GM19328 (cell line): ENCODE results near the gene ATP10A.

Experiments
- ATAC-seq: cut with Tn5 transposase; IDR thresholded peaks from one replicate; pipeline ENCODE4 v1.9.1; 2021; ENCODE audit warnings: mild to moderate bottlenecking, moderate library complexity; ENCODE audit not compliant: unreplicated experiment

ATP10A gene

DNA sequence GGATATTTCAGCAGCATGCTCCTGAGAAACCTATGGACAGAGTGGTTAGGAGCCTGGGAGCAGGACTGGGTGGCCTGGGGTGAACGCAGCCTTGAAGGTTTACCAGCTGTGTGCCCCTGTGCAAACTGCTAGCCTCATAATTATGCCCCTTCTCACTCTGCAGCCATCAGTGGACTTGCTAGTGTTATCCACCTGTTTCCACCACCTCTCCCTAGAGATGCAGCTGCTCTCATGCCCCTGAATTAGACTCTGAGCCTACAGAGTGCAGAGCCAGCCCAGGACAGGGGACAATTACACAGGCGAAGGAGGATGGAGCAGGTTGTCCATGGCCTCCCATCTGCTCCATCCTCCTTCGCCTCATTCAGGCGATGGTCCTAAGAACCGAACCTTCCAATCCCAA lies 175.9 kb downstream of the ATP10A start:
- no peak for ATAC-seq

DNA sequence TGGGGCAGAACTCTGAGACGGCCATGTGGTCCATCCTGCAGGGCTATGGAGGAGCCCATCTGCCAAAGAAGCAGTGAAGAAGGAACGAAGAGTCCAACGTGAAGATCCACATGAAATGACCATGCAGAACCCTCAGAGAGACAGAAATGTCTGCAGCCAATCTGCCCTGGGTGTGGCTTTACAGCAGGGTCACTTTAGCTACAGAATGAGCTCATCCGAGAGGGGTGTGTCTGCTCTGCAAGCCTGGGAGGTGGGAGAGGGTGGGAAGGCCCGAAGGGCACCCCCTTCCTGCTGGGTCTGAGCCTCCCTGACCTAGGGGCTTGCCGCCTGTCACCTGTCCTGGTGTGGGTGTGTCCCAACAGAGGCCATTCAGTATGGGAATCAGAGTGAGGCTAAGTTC lies 176.3 kb downstream of the ATP10A start:
- ATAC-seq: no peak

DNA sequence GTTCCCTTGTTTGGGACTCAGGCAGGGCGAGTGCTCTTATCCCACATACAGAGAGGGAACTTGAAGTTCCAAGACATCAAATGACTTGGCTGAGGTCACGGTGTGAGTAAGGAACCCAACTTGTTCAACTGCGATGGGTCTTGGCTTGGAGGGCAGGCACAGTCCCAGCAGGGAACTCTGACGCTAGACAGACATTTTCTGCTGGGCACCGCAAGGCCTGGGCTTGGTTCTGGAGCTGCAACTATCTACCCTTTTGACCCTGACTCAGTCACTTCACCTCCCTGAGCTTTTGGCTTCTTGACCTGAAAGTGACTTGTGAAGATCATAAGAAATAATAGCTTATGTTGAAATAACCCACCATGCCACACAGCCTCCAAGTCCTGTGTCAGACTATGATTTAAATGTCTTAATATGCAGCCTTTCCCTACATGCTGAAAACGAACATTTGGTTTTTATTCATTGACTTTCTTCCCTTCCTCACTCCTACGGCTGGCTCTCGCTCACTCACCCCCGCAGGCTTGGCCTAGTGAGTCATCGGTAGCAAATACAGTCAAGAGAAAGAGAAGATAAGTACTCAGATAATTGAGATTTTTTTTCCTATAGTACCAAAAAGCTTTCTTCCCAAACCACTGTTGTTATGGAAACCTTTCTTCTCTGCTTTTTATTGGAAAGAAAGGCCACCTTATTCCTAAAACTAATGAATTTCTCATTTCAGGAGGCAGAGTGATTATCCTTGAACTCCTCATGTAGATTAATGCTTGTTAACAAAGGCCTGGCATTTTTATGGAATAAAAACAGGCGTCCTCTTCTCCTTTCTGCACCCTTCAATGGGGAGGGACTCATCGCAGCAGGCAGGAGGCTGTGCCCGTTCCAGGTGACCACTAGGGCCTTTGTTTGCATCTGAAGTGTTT lies 178.4 kb downstream of the ATP10A start:
- ATAC-seq: no peak

DNA sequence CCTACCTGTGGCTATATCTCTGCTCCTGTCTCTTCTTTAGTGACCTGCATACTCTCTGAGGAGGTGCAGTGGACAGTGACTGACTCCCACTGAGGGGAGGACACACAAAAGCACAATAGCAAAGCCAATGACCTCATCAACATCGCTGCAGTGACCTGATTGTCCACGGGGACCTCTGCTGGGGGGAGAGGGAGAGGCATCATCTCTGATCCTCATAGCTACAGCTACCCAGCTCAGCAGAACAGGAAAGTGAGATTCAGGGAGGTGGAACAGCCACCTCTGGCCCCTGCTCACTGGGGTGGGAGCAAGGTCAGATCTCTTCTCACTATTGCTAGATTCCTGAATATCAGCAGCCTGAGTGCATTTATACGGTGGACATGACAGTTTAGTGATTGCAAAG lies 179.2 kb downstream of the ATP10A start:
- ATAC-seq: no peak

DNA sequence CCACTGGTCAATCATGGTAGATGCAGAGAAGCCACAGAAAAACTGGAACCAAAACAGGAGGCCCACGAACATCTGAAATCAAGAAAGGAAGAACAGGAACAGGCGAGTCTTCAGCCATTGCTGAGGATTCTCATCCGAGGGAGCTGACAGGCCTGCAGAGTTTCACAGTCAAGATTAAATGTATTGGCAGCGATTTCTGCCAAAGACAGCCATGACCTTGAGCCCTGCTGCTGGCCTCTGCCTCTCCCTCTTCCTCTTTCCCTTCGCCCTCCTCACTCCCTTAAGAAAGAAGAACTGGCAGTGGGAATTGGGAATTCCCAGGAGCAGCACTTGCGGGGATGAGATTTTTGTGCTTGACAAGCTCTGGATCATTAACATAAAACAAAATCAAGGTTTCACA lies 179.7 kb downstream of the ATP10A start:
- ATAC-seq: no peak

DNA sequence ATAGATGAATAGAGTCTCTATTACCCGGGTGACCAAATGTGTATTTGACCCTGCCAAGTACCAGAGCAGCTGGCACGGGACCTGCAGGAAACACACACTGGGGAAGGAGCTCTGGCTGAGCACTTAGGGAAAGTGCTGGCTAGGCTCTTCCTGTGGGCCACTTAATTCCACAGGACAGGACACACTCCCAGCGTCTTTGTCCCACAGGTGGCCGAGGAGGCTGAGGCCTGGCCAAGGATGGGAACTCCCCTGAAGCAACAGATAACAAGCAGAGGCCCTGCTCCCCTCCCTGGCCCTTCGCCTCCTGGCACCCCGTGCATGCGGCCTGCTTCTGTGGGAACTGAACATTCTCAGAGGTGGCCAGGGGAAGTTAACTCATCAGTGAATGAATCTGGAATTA lies 180.8 kb downstream of the ATP10A start:
- no peak for ATAC-seq

DNA sequence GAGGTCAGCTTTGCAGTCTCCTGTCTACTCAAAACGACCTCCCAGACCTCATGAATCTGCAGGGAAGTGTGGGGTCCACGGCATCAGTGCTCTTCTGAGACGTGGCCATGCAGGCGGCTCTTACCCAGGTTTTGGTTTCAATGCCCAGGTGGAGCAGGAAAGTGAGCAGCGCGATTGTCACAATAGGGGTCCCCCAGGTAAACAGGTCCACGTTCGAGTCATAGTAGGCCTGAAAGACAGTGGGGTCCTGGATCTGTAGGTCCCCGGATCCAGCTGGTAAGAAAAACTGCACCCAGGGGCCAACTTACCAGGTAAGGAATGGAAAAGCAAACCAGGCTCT lies 182.5 kb downstream of the ATP10A start:
- no peak for ATAC-seq

DNA sequence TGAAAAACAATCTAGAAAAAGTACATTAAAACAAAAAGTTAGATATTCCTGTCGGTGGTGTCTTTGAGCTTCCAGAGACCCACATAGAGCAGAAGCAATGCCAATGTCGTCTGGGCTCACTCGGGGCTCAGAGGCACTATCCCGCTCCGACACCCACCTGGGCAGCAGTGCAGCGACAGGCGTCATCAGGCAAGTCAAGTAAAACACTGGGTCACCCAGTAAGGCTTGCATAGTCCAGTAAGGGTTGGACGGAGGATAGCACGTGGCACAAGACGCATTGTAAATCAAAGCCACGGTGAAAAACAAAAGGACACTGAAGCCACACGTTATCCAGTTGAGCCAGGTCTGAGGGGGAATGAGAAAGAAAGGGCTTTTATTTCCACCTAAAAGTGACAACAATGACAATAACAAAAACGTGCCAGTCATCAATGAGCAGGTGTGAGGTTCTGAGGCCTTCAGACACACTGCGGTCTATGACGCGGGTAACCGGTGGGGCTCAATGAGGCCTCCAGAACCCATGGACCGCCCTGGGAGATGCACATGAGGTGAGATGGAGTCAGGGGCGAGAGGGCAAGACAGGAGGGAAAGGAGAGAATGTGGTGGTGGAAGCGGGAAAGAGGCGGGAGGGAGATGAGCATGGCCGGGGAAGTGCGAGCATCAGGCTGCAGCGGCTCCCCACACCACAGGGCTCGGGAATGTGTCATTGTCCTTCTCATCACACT lies 183.0 kb downstream of the ATP10A start:
- ATAC-seq: no peak

DNA sequence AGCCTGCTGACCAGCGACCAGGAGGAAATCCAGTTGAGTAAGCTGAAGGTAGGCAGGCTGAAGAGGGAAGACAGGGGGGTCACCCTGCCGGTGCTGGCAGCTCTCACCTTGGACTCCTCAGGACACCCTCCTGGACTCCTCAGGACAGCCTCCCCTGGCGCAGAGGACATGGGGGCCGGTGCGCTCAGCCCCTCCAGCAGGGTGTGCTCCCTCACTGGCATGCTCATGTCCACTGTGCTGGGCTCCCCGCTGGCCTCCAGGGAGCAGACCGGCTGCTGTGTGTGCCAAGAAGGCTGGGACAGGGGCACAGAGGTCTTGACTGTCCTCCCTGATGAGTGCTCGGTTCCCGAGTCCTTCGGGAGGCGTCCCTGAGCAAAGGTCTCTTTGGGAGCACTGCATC lies 183.6 kb downstream of the ATP10A start:
- no peak for ATAC-seq

DNA sequence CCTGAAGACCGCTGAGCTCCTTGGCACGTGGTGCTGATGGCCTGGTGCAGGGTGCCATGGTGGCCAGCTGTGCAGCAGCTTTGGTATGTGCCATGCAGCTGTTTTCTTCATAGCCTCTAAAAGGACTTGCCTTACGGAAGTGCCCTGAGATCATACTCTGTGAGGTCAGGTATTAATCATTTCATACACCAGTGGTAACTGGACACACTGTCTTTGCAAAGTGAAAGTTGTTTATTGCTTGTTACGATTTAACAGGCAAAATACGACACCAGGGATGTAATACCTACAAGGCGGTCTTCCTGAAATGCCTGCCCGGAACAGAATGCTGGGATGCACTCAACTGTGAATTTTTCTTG lies 184.6 kb downstream of the ATP10A start:
- ATAC-seq: no peak

DNA sequence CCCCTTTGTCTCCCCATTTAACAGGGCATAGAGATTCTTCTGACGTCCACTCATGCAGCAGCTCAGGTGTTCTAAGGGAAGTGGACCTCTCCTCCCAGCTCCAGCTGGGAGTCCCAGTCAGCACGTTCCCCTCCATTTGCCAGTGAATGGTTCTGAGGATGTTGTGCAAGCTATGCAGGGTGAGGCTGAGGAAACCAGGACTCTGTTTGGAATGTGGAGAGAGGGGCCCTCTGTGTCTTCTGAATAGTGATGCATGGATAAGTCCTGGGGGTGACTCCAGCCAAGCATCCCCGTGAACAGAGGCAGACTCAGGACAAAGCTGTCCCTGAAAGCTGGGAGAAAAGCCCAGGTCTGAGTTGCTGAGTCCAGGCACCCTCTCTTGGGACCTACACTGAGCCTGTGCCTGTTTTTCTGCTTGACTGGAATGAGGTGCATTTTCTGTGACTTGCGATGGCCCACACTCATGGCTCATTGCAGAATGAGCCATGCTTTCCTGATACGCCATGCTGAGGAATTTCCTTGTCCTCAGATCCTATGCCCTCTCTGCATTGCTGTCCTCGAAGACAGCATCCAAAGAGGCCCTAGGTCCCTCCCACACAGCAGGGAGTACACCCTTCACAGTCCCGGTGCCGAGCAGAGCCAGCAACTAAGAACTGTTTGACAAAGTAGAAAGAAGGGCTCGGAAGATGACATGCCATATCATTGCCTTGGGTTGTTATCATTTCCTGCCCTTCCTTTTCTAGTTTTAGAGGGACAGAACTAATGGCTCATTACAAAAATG lies 185.2 kb downstream of the ATP10A start:
- ATAC-seq: no peak

DNA sequence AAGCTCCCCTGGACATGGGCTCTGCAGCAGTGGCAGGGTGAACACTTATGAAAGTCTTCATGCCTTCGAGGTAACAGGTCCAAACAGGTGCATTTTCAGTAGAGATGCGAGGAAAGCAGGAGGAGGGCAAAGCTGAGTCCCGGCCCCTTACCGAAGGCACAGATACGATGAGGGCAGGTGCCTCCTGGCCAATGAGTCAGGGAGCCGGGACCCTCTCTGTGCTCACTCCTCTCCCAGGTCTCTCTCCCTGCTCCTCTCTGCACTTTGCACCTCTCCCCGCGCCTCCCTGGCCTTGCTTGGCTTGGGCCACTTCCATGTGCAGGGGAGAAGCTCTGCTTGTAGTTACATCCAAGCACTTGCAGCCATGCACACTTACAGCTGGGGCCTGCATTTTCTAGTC lies 187.1 kb downstream of the ATP10A start:
- no peak for ATAC-seq

DNA sequence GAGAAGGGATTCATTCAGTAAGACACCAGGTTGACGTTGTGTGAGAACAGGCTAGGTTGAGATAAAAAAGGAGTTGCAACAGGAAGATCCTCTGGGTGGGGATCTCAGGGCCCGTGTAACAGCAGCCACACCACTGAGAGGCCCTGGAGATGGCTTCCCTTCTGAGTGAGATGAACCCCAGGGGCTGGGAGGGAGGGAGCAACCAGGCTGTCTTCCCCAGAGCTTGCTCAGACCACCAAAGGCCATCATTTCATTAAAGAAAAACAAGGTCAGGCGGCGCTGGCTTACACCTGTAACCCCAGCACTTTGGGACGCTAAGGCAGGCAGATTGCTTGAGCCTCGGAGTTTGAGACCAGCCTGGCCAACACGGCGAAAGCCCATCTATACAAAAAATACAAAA lies 187.7 kb downstream of the ATP10A start:
- ATAC-seq: no peak

DNA sequence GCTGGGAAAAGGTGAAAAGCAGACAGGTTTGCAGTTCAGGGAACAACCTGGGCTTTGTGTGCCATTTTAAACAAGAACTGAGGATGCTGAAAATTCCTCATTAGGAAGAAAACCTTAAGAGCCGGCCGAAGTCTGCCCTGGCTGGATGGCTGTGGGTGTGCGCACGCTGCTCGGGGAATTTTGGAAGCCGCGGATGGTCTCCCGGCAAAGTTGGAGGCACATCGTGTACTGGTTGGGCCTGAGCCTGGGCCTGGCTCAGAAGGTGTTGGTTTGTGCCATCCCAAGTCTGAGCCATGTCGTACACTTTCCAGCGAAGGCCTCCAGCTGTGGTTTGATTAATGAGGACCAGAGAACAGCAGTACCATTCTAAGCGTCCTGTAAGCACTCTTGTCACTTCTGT lies 188.2 kb downstream of the ATP10A start:
- no peak for ATAC-seq

DNA sequence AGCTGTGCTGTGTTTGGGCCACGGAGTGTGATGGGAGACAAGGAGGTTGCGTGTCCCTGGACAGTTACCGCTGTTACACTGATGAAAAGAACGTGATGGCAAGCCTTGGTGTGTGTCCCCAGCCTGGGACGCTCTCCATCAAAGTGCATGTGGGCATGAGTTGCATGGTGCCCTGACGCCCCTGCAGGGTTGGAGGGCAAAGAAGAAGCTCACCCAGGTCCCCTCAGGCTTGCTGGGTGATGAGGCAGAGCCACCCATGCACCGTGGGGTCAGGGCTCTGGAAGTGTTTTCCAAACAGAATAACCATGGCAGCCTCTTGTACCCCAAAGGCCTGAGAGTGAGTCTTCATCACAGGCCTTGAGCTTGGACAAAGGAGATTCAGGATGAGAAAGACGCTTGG lies 189.2 kb downstream of the ATP10A start:
- no peak for ATAC-seq

DNA sequence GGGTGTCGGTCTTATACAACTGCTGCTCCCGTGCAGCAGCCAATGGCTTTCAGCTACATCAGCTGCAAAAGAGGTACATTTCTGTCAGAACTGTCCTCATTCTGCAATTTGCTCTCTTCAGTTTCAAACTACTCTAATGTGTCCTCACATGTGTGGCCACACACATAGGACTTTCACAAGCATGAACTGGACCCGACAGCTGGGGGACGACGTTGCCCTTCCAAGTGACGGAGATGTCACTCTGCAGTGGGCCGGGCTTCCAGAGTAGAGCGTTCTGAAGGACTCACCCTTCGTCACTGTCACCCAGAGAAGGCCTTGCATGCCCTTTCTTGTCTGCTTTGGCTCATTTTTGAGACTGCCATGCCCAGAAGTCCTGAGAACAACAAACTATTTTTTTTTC lies 189.8 kb downstream of the ATP10A start:
- ATAC-seq: no peak

DNA sequence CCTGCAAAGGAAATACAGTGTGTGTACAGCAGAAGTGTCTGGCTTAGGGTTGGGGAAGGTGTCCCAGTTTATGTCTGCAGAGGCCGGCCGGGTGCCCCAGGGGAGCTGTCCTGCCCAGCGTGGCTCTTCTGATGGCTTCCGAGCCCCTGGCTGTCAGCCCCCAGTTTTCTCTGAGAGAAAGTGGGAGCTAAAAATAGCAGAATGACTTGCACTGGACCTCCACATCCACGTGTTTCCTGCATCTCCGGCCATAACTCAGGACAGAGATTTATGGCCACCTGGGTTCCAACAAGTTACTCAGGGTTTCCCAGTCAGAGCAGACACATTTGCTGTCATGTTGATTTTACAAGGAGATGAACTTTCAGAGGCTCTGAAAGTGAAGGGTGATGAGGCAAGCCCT lies 192.0 kb downstream of the ATP10A start:
- ATAC-seq: no peak

DNA sequence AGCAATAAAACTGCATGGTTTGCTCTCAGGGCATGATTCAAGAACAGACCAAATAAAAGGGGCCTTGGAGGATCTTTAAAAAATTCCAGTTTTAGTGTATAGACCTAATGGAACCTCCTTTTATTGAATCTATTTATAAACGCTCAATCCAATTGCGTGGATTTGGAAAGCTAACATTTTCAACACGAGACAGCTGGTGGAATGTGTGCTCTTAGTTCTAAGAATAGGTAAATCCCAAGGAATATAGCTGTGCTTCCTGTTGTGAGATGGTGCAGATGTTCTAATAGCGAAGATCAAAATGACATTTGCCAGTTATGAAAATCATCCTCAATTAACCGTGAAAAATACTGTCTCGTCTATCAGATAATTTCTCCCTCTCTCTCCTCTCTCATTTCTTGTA lies 192.5 kb downstream of the ATP10A start:
- ATAC-seq: no peak

DNA sequence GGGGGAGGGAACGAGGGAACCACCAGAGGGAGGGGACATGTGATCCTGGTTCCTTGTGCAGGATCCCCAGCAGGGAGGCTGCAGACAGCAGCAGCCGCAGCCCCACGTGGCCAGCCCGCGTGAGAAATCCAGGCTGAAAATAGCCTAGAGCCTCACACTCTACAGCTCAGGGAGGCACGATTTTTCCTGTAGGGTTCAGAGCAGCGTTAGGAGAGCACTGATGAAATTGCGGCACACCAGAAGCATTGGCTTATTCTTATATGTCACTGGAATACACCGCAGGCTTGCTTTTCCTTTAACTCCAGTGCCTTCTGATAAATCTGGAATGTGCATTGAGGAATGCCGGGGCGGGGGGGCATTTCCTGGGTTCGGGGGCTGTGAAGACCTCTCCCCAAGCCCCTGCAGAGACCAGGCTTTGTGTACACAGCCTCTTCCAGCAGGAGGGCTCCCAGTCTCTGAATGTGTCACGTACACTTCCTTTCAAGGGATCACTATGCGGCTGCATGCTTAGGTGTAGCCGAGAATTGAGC lies 193.0 kb downstream of the ATP10A start:
- ATAC-seq: no peak

DNA sequence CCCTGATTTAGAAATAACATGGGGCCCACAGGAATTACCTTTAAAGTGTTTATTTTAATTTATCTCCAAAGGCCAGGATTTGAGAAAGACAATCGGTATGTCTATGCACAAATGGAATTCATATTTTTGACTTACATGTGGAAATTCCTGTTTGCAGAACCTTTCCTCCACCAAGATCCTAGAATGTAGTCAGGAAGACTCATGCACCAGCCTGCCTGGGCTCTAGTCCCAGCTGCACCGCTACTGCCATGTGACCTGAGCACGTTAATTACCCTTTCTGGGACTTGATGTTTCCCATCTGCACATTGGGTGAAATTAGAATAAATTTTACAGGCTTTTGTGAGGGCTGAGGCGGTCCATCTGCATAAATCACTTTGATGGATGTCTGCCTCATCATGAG lies 194.2 kb downstream of the ATP10A start:
- no peak for ATAC-seq

DNA sequence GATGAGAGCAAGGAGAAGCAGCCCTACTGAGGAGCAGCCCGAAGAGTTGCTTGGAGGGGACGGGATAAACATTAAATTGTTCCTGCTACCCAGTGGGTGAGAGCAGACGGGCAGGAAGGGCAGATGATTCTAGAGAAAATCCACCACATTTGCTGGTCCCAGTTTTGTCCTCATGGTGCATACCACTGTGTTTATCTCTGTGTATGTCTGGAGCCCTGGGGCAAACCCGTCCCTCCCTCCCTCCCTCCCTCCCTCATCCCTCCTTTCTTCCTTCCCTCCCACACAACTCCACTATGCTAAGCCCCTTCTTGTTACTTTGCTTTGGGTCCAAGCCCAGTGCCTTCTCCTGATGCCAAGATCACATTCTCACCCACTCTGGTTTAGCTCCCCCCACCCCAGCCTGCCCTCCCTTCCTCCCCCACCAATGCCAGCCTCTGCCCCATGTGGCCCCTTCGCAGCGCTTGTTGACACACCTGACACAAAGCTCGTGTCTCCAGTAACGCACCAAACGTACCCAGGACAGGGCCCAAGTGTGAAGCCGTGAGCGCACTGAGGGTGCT lies 194.8 kb downstream of the ATP10A start:
- ATAC-seq: no peak
